Sigmoid colon (tissue), 7 donors: ENCODE results near the gene PLEKHA6. TPM values are rescaled to one million over a fixed set of nuclear protein-coding genes. Genes with fewer than 3 reads are reported as not detected.

Experiments used
- polyA plus RNA-seq, 3 donors: library from polyadenylated mRNA; stranded (reverse); fragments of 200-250 nt; gene quantifications; one replicate each; pipeline ENCODE4 v1.2.3, GENCODE V29; 2013
- small RNA-seq, 3 donors: library from RNA; depleted of rRNA; stranded (forward); fragments of <200 nt; gene quantifications; one replicate each; pipeline ENCODE3, GENCODE V24; 2016
- total RNA-seq, 4 donors: library from RNA; depleted of rRNA; stranded (reverse); fragments of >200 nt; gene quantifications; one replicate each; pipeline ENCODE4 v1.1.0, GENCODE V29; 2016
- donor health status: healthy with polysubstance abuse.
- donor health status: Bipolar disorder and iron deficiency.
- donor health status: healthy.

PLEKHA6 gene
- total and polyA plus RNA-seq, 7 donors, result 5.6 to 58.7 (median 15.0) TPM

Small RNA genes lying within 50 kb of the gene (small RNA-seq; reads per million reads assigned to genes)
- 0 reads per million in 3 donors for gene AL606489.2

Other genes with a start within 250 kb of the PLEKHA6 start
- gene ETNK2, start 207.9 kb downstream of the PLEKHA6 start, total RNA-seq, result 10 to 100 TPM in 1 of 4 donors, 1 to 10 TPM in 3; 3.8 to 10.5 (median 8.3) TPM
- gene ETNK2, start 207.9 kb downstream of the PLEKHA6 start, polyA plus RNA-seq, result 1 to 10 TPM in 2 of 3 donors, under 1 TPM in 1; 0.46 to 6.6 (median 3.0) TPM
- not detected for gene REN, start 193.6 kb downstream of the PLEKHA6 start, total RNA-seq
- gene REN, start 193.6 kb downstream of the PLEKHA6 start, polyA plus RNA-seq, result 1 to 10 TPM in 1 of 3 donors, under 1 TPM in 2; 0.32 to 1.8 (median 0.92) TPM
- gene KISS1, start 163.4 kb downstream of the PLEKHA6 start, total RNA-seq, result not detected
- 1 to 10 TPM in 1 of 3 donors, not detected in 2; 1.2 TPM for gene KISS1, start 163.4 kb downstream of the PLEKHA6 start, polyA plus RNA-seq
- not detected for gene GOLT1A, start 145.9 kb downstream of the PLEKHA6 start, total RNA-seq
- gene GOLT1A, start 145.9 kb downstream of the PLEKHA6 start, polyA plus RNA-seq, result 10 to 100 TPM in 2 of 3 donors, 1 to 10 TPM in 1; 9.6 to 12.5 (median 12.0) TPM
- gene PPP1R15B, start 51.9 kb upstream of the PLEKHA6 start, total RNA-seq, result 10 to 100 TPM; 40.0 to 44.7 (median 42.9) TPM
- 10 to 100 TPM in 1 of 3 donors, 1 to 10 TPM in 2; 9.0 to 31.3 (median 9.5) TPM for gene PPP1R15B, start 51.9 kb upstream of the PLEKHA6 start, polyA plus RNA-seq
- gene PIK3C2B, start 134.9 kb upstream of the PLEKHA6 start, total RNA-seq, result 10 to 100 TPM in 3 of 4 donors, 1 to 10 TPM in 1; 9.2 to 29.9 (median 16.0) TPM
- gene PIK3C2B, start 134.9 kb upstream of the PLEKHA6 start, polyA plus RNA-seq, result 10 to 100 TPM; 11.4 to 47.6 (median 17.1) TPM
- 10 to 100 TPM; 48.2 to 82.0 (median 53.1) TPM for gene MDM4, start 156.5 kb upstream of the PLEKHA6 start, total RNA-seq
- gene MDM4, start 156.5 kb upstream of the PLEKHA6 start, polyA plus RNA-seq, result 10 to 100 TPM in 1 of 3 donors, 1 to 10 TPM in 2; 1.2 to 14.9 (median 1.8) TPM